ENCODE data around the gene ENTPD2.

Gene ENTPD2

DNA sequence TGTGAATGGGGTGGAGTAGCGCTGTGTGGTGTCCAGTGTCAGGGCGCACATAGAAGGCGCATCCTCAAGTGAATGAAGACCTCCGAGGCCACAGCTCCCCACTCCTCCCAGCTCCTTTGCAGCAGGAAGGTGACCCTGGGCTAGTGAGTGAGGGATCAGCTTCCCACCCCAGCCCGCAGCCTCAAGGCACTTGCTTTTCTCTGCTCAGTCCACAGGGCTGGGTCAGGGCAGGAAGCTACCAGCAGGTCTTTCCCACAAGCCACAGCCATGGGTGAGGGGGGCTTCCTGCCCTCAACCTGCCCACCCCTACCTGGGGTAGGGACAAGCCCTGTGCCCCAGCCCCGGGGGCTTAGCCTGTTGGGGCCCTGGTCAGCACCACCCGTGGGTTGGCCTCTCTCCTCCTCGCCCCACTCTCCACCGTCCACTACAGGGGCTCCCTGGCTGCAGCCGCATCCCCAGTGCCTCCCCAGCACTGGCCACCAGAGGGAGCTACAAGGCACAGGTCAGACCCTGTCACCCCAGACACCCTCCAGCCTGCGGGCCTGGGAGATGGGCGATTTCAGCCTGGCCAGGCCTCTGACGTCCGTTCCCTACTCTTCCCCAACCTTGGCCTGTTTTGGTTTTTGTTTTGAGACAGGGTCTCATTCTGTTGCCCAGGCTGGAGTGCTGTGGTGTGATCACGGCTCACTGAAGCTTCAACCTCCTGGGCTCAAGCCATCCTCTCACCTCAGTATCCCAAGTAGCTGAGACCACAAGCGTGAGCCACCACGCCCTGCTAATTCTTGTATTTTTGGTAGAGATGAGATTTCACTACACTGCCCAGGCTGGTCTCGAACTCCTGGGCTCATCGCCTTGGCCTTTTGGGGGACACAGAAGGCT, 24.6 kb downstream of the ENTPD2 start:
- H3K9ac ChIP-seq (ENCODE audit: low read depth, low read length) = no peak overlapping the region
- peak overlapping the region; percentile 58 for H3K4me3 ChIP-seq (ENCODE audit: low read depth, low read length)
- H3K27me3 ChIP-seq (ENCODE audit: control insufficient read depth, insufficient read depth, low read length) = peaks cover 22% of the 10 kb centered on the region
- H3K9me3 ChIP-seq (ENCODE audit: control insufficient read depth, insufficient read depth, low read length) = no peaks in the 10 kb centered on the region
- no peaks in the 10 kb centered on the region for H3K4me1 ChIP-seq (ENCODE audit: control insufficient read depth, insufficient read depth, low read length)
- H3K36me3 ChIP-seq (ENCODE audit: control insufficient read depth, insufficient read depth, low read length) = no peaks in the 10 kb centered on the region

DNA sequence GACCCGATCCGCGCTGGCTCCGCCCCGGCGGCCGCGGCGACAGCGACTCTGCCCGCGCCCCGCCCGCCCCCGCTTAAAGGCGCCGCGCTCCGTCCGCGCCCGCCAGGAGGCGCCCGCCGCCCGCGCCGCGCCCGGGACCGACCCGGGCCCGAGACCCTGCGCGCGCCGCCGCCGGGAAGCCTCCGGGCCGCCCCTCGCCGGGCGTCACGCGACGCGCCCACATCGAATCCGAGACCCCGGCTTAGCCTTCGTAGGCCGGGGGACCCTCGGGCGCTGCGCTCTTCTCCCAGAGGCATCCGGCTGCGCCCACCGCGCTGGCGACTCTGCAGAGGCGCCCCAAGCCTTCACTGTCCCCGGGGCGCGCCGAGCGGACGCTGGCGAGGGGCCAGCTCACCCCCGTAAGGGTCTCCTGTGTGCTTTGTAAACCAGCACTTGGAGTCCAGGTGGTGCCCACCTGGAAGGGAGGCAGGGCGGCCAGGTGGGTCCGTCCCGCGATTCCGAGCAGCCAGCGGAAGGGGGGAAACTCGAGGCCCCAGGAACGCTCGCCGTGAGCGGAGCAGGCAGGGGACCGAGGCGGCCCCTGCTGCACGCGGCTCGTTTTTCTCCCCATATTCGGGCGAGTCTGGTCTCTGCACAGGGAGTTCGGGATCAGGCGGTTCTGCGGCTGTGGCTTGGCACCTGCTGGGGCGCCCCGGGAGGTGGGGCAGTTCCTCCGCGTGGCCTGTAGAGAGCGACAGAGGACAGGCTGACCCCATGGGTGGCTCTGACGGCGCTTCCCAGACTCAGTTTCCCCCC, 25.4 kb downstream of the ENTPD2 start:
- Histone ChIP-seq H3K4me1 (ENCODE audit: control insufficient read depth, insufficient read depth, low read length) (no peaks in the 10 kb centered on the region), H3K9ac (ENCODE audit: low read depth, low read length) (no peak overlapping the region), H3K27me3 (ENCODE audit: control insufficient read depth, insufficient read depth, low read length) (peaks cover 22% of the 10 kb centered on the region), H3K9me3 (ENCODE audit: control insufficient read depth, insufficient read depth, low read length) (no peaks in the 10 kb centered on the region), H3K36me3 (ENCODE audit: control insufficient read depth, insufficient read depth, low read length) (no peaks in the 10 kb centered on the region), H3K4me3 (ENCODE audit: low read depth, low read length) (peak overlapping the region; percentile 58)

DNA sequence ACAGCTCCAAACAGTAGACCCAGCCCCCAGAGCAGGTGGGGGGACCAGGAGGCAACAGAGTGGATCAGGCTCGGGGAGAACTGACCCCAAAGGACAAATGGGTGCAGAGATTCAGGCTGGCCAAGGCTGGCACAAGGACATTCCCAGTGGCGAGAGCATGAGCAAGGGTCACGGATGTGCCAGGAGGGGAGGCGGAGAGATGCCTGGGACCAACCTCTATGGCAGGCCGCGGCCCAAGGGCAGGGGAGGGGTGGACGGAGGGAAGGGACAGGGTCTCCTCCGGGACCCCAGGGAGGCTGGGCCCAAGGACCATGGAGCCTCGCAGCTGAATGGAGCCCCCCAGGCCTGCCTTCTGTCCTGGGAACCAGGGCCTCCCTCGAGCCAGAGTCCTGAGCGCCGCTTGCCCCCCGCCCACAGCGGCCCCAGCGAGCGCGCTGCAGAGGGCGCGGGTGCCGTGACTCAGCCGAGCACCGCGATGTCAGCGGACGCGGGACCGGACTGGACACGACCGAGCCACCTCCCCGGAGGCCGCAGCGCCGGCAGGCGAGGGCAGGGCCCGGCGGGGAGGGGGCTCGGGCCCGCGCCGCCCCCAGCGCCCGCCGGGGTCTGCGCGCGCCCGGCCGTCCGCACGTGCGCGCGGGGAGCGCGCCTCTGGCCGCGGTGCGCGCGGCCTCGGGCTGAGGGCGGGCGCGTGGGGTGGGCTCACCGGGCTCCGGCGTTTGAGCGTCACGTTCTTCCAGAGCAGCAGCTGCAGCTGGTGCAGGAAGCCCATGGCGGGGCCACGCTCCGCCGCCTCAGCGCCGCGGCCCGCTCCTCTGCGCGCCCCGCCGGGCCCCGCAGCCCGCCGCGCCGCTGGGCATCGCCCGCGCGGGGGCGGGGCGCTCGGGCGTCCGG, 26.2 kb downstream of the ENTPD2 start, which contains the start of gene ABCA2:
Gene ABCA2 (minus strand): TSS at position 869 of the 894 bp plus-strand sequence. CDS start 97 bp downstream, at position 772.
- H3K9ac ChIP-seq (ENCODE audit: low read depth, low read length) = no peak within 1 kb of the TSS
- H3K27me3 ChIP-seq (ENCODE audit: control insufficient read depth, insufficient read depth, low read length) = peaks cover 22% of the 10 kb centered on the region

DNA sequence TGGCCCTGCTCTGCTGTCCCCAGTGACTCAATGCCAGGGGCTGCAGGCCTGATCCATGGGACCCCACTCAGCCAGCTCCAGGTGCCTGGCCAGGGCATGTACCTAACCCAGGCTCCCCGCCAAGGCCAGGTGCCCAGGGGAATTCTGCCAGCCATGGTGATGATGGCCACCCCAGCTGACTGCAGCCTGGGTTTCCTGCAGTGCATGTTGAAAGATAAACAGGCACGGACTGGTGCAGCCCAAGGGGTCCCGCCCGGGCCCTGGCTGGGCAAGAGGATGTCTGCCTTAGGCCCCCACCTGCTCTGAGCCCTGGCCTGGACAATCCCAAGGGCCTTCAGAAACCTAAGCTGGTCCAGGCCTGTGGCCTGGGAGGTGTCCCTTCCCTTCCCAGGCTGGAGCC, 27.0 kb downstream of the ENTPD2 start:
- Histone ChIP-seq H3K9me3 (ENCODE audit: control insufficient read depth, insufficient read depth, low read length) (no peaks in the 10 kb centered on the region), H3K9ac (ENCODE audit: low read depth, low read length) (no peak overlapping the region), H3K27me3 (ENCODE audit: control insufficient read depth, insufficient read depth, low read length) (peaks cover 22% of the 10 kb centered on the region), H3K4me1 (ENCODE audit: control insufficient read depth, insufficient read depth, low read length) (no peaks in the 10 kb centered on the region), H3K36me3 (ENCODE audit: control insufficient read depth, insufficient read depth, low read length) (no peaks in the 10 kb centered on the region), H3K4me3 (ENCODE audit: low read depth, low read length) (no peak overlapping the region)

More for the DNA sequence above, 26.2 kb downstream of the ENTPD2 start, which contains the start of gene ABCA2:
- H3K4me3 ChIP-seq (ENCODE audit: low read depth, low read length) = peak within 1 kb of the TSS; percentile 58
- no peaks in the 10 kb centered on the region for H3K36me3 ChIP-seq (ENCODE audit: control insufficient read depth, insufficient read depth, low read length)
- no peaks in the 10 kb centered on the region for H3K4me1 ChIP-seq (ENCODE audit: control insufficient read depth, insufficient read depth, low read length)
- H3K9me3 ChIP-seq (ENCODE audit: control insufficient read depth, insufficient read depth, low read length) = no peaks in the 10 kb centered on the region

DNA sequence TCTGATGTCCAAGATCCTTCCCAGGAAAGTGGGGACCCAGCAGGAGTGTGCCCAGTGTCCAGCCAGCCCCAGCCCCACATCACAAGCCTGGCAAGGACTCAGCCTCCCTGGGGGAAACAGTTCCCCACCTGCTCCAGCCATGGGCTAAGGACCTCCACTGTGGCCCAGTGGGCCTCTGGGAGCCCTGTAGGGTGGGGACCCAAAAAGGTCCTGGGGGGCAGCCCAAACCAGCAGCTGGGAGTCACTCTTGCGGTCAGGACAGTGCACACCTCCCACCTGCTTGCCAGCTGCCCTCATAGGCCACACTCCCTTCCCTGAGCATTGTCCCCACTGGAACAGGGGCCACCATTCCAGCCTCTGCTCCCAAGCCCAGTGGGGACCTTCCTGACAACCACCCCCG, 27.5 kb downstream of the ENTPD2 start:
- H3K4me1 ChIP-seq (ENCODE audit: control insufficient read depth, insufficient read depth, low read length) = no peaks in the 10 kb centered on the region

DNA sequence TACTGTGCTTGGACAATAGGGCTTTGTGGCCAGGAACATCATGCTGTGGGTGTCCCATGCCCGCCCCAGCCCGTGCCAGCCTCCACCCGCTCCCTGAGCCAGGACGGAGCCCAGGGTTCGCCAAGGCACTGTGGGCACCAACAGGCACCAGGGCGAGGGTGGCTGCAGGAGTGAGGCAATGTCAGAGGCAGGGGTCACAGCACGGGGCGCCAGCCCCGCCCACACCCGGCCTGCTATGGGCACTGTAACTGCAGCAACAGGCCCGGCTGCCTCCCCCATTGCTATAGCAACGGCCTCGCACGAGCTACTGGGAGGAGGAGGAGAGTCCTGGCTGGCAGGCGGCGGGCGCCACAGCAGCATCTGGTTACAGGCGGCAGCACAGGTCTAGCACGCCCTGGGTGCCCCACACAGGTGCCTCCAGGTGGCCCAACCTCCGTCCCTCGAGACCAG, 28.3 kb downstream of the ENTPD2 start:
- no peaks in the 10 kb centered on the region for H3K36me3 ChIP-seq (ENCODE audit: control insufficient read depth, insufficient read depth, low read length)
- H3K27me3 ChIP-seq (ENCODE audit: control insufficient read depth, insufficient read depth, low read length) = peaks cover 22% of the 10 kb centered on the region
- no peaks in the 10 kb centered on the region for H3K9me3 ChIP-seq (ENCODE audit: control insufficient read depth, insufficient read depth, low read length)
- H3K9ac ChIP-seq (ENCODE audit: low read depth, low read length) = no peak overlapping the region
- no peaks in the 10 kb centered on the region for H3K4me1 ChIP-seq (ENCODE audit: control insufficient read depth, insufficient read depth, low read length)
- H3K4me3 ChIP-seq (ENCODE audit: low read depth, low read length) = no peak overlapping the region

More for the DNA sequence above, 27.5 kb downstream of the ENTPD2 start:
- peaks cover 22% of the 10 kb centered on the region for H3K27me3 ChIP-seq (ENCODE audit: control insufficient read depth, insufficient read depth, low read length)
- H3K36me3 ChIP-seq (ENCODE audit: control insufficient read depth, insufficient read depth, low read length) = no peaks in the 10 kb centered on the region
- no peak overlapping the region for H3K4me3 ChIP-seq (ENCODE audit: low read depth, low read length)
- H3K9ac ChIP-seq (ENCODE audit: low read depth, low read length) = no peak overlapping the region
- no peaks in the 10 kb centered on the region for H3K9me3 ChIP-seq (ENCODE audit: control insufficient read depth, insufficient read depth, low read length)

DNA sequence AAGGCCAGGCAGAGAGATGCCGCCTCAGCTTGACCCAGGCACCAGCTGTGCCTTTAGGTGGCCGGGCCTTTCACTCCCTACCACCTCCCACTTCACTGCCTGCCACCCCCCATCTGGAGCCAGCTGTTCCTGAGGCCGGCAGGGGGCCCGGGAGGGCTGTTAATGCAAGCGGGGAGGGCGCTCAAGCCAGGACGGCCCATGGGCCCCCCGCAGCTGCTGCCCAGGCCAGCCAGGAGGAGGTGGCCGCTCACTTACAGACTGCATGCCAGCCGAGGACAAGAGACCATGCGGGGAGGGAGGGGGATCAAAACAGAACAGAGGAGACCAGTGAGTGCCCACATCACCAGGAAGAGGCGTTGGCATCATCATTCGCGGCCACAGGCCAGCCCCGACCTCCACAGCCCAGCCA, 30.3 kb downstream of the ENTPD2 start:
- H3K9ac ChIP-seq (ENCODE audit: low read depth, low read length) = no peak overlapping the region
- H3K4me3 ChIP-seq (ENCODE audit: low read depth, low read length) = no peak overlapping the region
- H3K36me3 ChIP-seq (ENCODE audit: control insufficient read depth, insufficient read depth, low read length) = no peaks in the 10 kb centered on the region
- no peaks in the 10 kb centered on the region for H3K4me1 ChIP-seq (ENCODE audit: control insufficient read depth, insufficient read depth, low read length)
- no peaks in the 10 kb centered on the region for H3K9me3 ChIP-seq (ENCODE audit: control insufficient read depth, insufficient read depth, low read length)
- H3K27me3 ChIP-seq (ENCODE audit: control insufficient read depth, insufficient read depth, low read length) = peaks cover 17% of the 10 kb centered on the region

DNA sequence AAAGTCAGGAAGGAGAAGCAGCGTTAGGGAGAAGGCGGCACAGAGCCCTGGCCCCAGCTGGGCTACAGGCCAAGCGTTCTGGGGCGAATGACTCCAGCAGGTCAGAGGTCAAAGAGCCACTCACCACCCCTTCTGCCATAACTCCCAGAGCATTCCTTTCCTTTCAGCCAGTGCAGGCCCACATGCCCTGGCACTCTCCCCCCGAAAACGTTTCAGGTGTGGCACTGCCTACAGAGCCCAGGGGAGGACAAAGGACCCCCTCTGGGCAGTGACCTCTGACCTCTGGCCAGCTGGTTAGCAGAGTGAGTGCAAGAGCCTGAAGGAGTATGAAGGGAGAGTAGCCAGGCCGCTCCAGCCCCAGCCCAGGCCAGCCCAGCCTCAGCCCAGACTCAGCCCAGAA, 30.7 kb downstream of the ENTPD2 start:
- peaks cover 15% of the 10 kb centered on the region for H3K27me3 ChIP-seq (ENCODE audit: control insufficient read depth, insufficient read depth, low read length)
- H3K9me3 ChIP-seq (ENCODE audit: control insufficient read depth, insufficient read depth, low read length) = no peaks in the 10 kb centered on the region
- no peak overlapping the region for H3K9ac ChIP-seq (ENCODE audit: low read depth, low read length)
- no peaks in the 10 kb centered on the region for H3K36me3 ChIP-seq (ENCODE audit: control insufficient read depth, insufficient read depth, low read length)
- H3K4me1 ChIP-seq (ENCODE audit: control insufficient read depth, insufficient read depth, low read length) = no peaks in the 10 kb centered on the region
- H3K4me3 ChIP-seq (ENCODE audit: low read depth, low read length) = no peak overlapping the region

DNA sequence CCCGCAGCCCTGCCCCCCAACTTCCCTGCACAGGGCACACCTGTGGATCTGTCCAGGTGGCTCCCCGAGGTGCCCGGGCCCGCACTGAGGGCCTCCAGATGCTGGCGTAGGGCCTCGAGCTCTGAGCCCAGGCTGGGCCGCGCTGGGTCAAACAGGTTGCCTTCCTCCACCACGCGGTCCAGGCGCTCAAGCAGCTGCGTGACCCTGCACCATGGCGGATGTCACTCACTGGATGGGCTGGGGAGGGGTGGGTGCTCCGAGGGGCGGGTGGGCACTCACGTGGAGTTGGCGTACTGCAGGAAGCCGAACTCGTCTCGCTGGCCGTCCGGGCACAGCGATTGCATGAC, 31.2 kb downstream of the ENTPD2 start:
- H3K9ac ChIP-seq (ENCODE audit: low read depth, low read length) = no peak overlapping the region
- peaks cover 15% of the 10 kb centered on the region for H3K27me3 ChIP-seq (ENCODE audit: control insufficient read depth, insufficient read depth, low read length)
- H3K4me3 ChIP-seq (ENCODE audit: low read depth, low read length) = no peak overlapping the region
- no peaks in the 10 kb centered on the region for H3K4me1 ChIP-seq (ENCODE audit: control insufficient read depth, insufficient read depth, low read length)
- H3K36me3 ChIP-seq (ENCODE audit: control insufficient read depth, insufficient read depth, low read length) = no peaks in the 10 kb centered on the region
- H3K9me3 ChIP-seq (ENCODE audit: control insufficient read depth, insufficient read depth, low read length) = no peaks in the 10 kb centered on the region

DNA sequence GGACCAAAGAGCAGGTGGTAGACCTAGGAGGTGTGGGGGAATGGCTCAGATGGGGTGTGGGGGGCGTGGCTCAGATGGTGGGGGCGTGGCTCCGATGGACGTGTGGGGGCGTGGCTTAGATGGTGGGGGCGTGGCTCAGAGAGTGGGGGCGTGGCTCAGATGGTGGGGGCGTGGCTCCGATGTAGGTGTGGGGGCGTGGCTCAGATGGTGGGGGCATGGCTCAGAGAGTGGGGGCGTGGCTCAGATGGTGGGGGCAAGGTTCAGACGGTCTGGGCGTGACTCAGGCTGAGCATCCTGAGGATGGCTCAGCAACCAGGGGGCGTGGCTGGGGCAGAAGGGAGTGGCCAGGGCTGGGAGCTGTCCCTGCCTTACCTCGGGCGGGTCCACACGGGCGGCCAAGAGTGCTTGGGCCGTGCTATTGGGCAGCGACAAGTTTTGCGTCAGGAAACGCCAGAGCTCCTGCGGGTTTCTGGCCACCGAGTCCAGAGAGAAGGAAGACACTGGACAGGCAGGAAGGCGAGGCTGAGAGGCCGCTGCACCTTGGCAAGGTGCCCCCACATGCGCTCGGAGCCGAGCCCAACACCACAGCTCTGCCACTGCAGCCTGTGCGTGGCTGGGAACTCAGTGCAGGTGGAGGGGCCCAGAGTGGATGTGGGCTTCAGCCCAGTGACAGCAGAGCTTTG, 31.7 kb downstream of the ENTPD2 start:
- no peaks in the 10 kb centered on the region for H3K36me3 ChIP-seq (ENCODE audit: control insufficient read depth, insufficient read depth, low read length)
- no peaks in the 10 kb centered on the region for H3K4me1 ChIP-seq (ENCODE audit: control insufficient read depth, insufficient read depth, low read length)
- H3K4me3 ChIP-seq (ENCODE audit: low read depth, low read length) = no peak overlapping the region
- H3K27me3 ChIP-seq (ENCODE audit: control insufficient read depth, insufficient read depth, low read length) = peaks cover 10% of the 10 kb centered on the region
- no peak overlapping the region for H3K9ac ChIP-seq (ENCODE audit: low read depth, low read length)
- no peaks in the 10 kb centered on the region for H3K9me3 ChIP-seq (ENCODE audit: control insufficient read depth, insufficient read depth, low read length)

DNA sequence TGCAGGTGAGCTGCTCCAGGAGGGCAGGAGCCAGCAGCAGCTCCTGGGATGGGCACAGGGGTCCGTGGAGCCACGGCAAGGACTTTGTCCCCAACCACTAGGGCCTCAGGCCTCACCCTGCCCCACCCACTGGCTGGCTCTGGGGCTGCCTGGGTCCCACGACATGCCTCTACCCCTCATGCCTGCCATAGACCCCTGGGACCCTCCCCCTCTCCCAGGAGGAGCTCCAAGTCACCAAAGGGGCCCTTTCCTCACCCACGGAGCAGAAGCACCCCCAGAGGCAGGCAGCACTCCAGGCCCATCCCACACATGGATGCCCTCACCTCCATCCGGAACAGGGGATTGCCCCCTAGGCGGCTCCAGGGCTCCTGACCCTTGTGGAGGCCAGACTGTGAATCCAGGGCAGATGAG, 32.3 kb downstream of the ENTPD2 start:
- Histone ChIP-seq H3K27me3 (ENCODE audit: control insufficient read depth, insufficient read depth, low read length) (peaks cover 5% of the 10 kb centered on the region), H3K9ac (ENCODE audit: low read depth, low read length) (no peak overlapping the region), H3K4me3 (ENCODE audit: low read depth, low read length) (no peak overlapping the region), H3K4me1 (ENCODE audit: control insufficient read depth, insufficient read depth, low read length) (no peaks in the 10 kb centered on the region), H3K36me3 (ENCODE audit: control insufficient read depth, insufficient read depth, low read length) (no peaks in the 10 kb centered on the region), H3K9me3 (ENCODE audit: control insufficient read depth, insufficient read depth, low read length) (no peaks in the 10 kb centered on the region)

All from iPS-15b (cell line).